Measurements from ENCODE around the gene ACTRT3. TPM values are rescaled to one million over a fixed set of nuclear protein-coding genes. Genes with fewer than 3 reads are reported as not detected.
A peak's percentile ranks its signal among the peaks of the same experiment; 100 is the strongest.

The ACTRT3 gene
- total RNA-seq, 4 donors from 2014 or later, result 0.58 to 7.4 (median 3.7) TPM

DNA sequence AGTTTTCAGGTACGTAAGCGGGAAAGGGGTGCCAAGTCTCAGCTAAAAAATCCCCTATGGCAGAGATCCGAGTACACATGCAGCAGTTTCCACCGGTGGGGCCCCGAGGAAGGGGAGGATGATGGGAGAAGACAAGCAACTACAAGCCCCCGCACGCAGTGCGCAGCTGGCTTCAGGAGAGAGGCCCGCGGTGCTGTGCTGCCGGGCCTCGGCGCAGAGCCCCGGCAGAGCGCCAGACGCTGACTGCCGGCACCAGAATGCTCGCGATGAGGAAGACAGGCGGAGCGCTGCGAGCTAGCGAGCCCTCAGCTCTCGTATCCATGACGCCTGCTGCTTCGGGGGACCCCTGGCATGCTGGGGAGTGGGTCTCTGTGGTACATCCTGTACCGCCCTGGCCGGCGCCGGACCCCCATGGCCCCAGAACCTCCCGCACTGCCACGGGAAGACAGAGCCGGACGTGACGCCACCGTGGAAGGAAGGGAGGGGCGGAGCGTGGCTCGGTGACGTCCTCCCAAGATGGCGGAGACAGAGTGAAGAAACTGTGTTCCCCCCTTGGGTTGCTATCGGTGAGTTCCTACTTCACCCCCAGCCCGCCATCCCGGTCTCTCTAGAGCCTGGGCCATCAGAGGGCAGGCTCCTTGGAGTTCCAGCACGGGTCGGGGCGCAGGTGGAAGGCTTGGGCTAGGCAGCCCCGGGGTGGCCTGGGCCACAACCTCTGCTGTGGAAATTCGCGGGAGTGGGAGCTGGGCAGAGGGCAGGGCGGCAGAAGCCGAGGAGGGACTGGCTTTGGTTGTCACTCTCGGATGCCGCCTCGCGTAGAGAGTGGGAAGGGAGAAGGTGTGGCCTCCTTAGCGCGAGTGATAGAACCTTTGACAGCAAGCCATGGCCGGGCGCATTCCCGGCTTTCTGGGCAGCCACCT, 3.8 kb upstream of the ACTRT3 start, which contains the start of gene MYNN:
MYNN (plus strand) TSS at position 500 of the 920 bp plus-strand sequence. CDS start 900 bp downstream, outside the sequence.
- Histone ChIP-seq H3K27ac (peak within 1 kb of the TSS; percentile 98), H3K4me3 (peak within 1 kb of the TSS; percentile 75 to 86), H3K27me3 (no peaks in the 10 kb centered on the region), H3K36me3 (no peaks in the 10 kb centered on the region), H3K4me1 (peaks cover 6 to 13% of the 10 kb centered on the region in 2 donors), H3K9me3 (no peaks in the 10 kb centered on the region)
- peak; percentile 91 to 92 for DNase-seq
- intact Hi-C loops (cut with DNase I; ENCODE audit: low total_unique reads), result no loop called here
- TF ChIP-seq POLR2A (IDR thresholded peaks at IDR 0.05), result peak; percentile 98 to 100
- TF ChIP-seq, protein P1, sequence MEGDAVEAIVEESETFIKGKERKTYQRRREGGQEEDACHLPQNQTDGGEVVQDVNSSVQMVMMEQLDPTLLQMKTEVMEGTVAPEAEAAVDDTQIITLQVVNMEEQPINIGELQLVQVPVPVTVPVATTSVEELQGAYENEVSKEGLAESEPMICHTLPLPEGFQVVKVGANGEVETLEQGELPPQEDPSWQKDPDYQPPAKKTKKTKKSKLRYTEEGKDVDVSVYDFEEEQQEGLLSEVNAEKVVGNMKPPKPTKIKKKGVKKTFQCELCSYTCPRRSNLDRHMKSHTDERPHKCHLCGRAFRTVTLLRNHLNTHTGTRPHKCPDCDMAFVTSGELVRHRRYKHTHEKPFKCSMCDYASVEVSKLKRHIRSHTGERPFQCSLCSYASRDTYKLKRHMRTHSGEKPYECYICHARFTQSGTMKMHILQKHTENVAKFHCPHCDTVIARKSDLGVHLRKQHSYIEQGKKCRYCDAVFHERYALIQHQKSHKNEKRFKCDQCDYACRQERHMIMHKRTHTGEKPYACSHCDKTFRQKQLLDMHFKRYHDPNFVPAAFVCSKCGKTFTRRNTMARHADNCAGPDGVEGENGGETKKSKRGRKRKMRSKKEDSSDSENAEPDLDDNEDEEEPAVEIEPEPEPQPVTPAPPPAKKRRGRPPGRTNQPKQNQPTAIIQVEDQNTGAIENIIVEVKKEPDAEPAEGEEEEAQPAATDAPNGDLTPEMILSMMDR (IDR thresholded peaks at IDR 0.05), result peak in 1 of 4 experiments; percentile 2

DNA sequence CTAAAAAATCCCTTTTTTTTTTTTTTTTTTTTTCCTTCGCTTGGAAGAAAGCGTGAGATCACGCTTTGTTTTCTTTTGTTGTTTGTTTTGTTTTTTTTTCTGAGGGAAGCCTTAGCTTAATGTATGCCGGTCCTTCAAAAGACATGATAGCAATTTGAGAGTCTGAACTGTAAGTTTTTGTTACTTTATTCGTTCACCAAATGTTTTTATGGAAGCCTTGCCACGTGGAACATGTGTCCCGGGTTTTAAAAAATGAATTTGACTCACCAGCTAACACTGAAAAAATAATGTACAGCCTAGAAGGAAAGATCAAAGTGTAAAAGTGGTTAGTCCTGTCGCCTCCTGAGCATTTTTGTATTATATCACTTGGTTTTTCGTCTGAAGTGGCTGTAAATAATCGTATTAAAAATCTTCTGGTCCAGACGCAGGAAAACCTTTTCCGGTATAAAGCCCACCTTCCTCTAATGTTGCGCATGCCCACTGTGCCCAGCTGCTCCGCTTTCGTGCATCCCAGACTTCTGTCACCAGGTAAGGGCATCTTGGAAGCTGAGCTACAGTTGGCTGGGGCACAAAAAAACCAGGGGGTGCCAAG, 3.0 kb upstream of the ACTRT3 start:
- no peaks in the 10 kb centered on the region for H3K36me3 ChIP-seq
- H3K9me3 ChIP-seq, result no peaks in the 10 kb centered on the region
- TF ChIP-seq, protein P1 (IDR thresholded peaks at IDR 0.05), result no peak
- no peak for TF ChIP-seq POLR2A (IDR thresholded peaks at IDR 0.05)
- H3K4me1 ChIP-seq, result peaks cover 6 to 12% of the 10 kb centered on the region in 2 donors
- H3K4me3 ChIP-seq, result peak overlapping the region; percentile 75 to 86
- intact Hi-C loops (cut with DNase I; ENCODE audit: low total_unique reads), result no loop called here
- H3K27me3 ChIP-seq, result no peaks in the 10 kb centered on the region
- H3K27ac ChIP-seq, result peak overlapping the region; percentile 98
- DNase-seq, result peak in 1 of 2 donors; percentile 76

DNA sequence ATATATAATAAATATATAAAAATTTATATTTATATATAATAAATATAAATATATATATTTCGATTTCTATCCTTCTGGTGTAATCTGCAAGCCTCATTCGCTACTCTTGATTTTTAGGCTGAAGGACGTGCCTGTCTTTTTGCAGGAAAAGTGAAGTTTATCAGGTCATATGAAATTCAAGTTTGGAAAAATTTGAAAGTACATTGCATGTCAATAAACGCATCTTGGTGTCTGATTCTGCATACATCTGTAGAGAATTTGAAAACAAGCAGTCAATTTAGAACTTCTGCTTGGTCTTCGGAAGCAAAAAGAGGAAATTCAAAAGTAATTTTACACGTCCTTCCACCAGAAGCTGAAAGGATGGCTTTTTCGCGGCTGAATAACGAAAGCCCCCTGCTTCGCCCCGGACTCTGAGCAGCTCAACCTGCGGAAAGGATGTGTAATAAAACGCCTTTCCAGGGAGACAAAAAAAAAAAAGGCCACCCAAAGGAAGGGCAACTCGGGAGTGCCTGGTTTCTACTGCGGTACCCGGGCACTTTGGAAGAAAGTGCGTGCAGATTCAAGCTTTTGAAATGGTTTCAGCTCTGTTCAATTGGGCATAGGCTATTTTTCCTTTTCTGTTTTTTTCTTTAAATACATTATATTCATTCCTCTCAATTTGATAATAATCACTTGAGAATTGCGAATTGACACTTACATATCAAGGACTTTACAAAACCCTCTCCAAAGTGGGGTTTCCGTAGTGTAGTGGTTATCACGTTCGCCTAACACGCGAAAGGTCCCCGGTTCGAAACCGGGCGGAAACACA, 2.3 kb upstream of the ACTRT3 start:
- Histone ChIP-seq H3K27me3 (no peaks in the 10 kb centered on the region), H3K4me1 (peaks cover 6 to 9% of the 10 kb centered on the region in 2 donors), H3K9me3 (no peaks in the 10 kb centered on the region), H3K27ac (peak overlapping the region; percentile 98), H3K4me3 (peak overlapping the region; percentile 75 to 86), H3K36me3 (no peaks in the 10 kb centered on the region)
- intact Hi-C loops (cut with DNase I; ENCODE audit: low total_unique reads), result no loop called here
- no peak for TF ChIP-seq POLR2A (IDR thresholded peaks at IDR 0.05)
- TF ChIP-seq, protein P1 (IDR thresholded peaks at IDR 0.05), result no peak
- peak; percentile 56 for DNase-seq

DNA sequence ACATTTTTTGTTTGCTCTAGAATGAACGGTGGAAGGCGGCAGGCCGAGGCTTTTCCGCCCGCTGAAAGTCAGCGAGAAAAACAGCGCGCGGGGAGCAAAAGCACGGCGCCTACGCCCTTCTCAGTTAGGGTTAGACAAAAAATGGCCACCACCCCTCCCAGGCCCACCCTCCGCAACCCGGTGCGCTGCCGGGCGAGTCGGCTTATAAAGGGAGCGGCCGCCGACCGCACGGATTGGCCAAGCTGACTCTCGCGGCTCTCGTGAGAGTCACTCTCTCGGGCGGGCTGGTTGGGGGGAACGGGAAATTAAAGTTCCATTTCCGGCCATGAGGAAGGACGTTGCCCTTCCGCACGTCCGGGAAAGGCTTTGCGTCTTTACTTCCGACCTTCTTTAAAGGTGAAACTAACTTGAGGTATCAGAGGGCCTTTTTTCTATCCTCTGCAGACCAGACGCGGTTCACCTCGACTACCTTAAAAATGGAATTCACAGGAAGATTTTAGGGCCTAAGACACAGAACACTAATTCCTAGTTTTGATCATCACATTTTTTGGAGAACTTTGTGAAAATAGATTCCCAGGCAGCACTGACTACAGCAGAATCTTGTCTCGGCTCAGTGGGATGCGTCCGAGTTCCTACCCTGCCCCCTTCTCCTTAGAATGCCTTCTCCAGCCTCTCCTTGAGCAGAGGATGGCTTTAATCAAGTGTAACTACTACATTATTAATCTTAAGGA, 4.3 kb downstream of the ACTRT3 start, which contains the start of gene TERC:
TERC (minus strand) TSS at position 179 of the 731 bp plus-strand sequence.
- Histone ChIP-seq H3K36me3 (no peaks in the 10 kb centered on the region), H3K27me3 (no peaks in the 10 kb centered on the region), H3K9me3 (no peaks in the 10 kb centered on the region), H3K27ac (peak within 1 kb of the TSS; percentile 93 to 94), H3K4me3 (peak within 1 kb of the TSS; percentile 57 to 83), H3K4me1 (no peaks in the 10 kb centered on the region)
- intact Hi-C loops (cut with DNase I; ENCODE audit: low total_unique reads), result no loop called here
- peak; percentile 94 to 95 for DNase-seq
- TF ChIP-seq, protein P1 (IDR thresholded peaks at IDR 0.05), result no peak
- peak; percentile 97 to 98 for TF ChIP-seq POLR2A (IDR thresholded peaks at IDR 0.05)
